AML-193 (cell line): ENCODE measurements around the gene NANS.
A peak's percentile ranks its signal among the peaks of the same experiment; 100 is the strongest.
"Not testable (repeated sequence)": the region's sequence is repeated elsewhere in the genome, so short reads cannot be mapped to it uniquely, and the experiment has no call there.

Experiments used
- DNase-seq, 2 experiments: peaks; one replicate each; lab custom pipeline; 2025; lab: John Stamatoyannopoulos, UW

NANS gene

DNA sequence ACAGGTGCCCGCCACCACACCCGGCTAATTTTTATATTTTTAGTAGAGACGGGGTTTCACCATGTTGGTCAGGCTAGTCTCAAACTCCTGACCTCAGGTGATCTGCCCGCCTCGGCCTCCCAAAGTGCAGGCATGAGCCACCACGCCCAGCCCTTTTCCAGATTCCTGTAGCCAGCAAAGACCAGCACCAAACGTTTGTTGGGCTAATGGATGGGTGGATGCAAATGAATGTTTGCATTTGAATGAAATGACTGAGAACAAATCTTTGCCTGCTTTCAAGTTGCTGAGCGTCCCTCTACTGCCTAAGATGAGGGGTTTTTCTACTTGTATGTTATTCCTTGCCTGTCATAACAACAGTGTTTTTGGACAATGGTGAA is 20.0 kb downstream of the NANS start:
- not testable (repeated sequence) for DNase-seq

- DNase-seq: no peak
Observed at GRCh38 chr9:98078895-98079294, 22.4 kb downstream of the NANS start.

DNA sequence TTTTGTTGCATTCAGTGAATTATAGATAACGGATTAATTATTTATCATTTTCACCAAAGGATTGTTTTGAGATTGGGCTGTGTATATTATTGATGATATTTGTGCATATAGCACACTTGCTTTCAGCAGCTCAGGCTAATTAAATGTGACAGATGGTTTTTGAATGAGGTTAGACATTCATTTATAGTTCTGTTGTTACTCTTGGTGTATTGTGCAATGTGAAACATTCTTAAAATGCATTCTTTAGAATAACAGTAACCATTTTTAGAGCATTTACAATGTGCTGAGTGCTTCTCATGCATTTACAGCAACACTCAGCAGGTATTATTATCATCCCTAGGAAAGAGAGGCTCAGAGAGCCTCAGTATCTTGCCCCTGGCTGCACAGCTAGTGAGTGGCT is 23.8 kb downstream of the NANS start:
- no peak for DNase-seq

DNA sequence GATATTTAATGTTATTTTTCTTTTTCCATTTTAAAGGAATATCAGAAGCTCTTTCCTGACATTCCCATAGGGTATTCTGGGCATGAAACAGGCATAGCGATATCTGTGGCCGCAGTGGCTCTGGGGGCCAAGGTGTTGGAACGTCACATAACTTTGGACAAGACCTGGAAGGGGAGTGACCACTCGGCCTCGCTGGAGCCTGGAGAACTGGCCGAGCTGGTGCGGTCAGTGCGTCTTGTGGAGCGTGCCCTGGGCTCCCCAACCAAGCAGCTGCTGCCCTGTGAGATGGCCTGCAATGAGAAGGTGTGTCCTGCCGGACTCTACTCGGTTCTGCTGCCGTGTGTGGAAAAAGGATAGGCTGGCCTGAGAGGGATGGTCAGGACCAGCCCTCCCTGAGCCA is 24.2 kb downstream of the NANS start:
- DNase-seq: no peak

DNA sequence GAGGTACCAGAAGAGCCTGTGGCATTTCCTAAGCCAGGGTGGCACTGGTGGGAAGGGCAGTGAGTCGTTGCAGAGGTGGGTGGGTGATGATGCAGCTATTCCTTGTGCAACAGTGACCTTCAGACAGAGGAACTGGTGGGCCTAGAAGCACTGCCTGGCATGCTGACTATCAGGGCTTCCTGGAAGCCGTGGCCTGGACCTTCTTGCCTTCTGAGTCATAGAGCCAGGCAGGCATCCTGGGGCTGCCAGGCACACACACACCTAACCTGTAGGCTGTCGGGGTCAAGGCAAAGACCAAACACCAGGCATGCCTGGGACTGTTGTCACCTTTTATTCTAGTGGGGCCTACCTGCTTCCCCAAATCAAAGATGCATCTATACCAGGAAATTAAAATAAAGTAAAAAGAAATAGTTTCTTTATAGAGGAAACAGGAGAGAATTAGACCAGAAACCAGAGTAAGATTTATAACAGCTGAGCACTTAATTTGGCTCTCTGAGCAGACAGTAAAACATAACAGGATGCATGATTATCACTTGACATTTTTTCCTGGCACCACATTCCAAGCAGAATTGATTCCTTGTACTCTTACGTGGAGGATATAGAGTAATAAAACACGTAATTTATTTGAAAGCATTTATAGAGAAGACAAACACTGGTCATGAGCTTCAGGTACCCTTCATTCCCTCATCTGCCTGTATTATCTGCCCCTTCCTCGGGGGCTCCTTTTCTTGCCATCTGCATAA is 25.1 kb downstream of the NANS start:
- DNase-seq: peak in 1 of 2 experiments; percentile 5

DNA sequence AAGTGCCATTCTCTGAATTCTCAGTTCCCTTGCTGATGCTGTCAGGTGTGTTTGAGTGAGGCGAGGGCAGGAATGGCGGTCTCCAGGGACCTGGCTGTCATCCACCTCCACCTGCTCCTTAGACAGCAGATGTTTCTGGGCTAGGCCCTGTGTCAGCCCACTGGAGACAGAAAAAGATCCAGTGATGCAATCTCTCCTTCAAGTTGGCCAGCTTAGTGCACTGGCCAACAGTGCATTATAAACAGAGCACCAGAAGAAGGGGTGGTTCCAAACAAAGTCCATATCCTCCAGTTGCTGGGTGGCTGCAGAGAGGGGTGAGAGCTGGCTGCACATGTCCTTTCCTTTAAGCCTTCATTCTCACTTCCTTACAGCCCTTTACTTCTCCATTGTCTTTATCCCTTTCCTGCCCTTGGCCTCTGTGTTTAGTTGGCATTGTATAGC is 26.5 kb downstream of the NANS start:
- no peak for DNase-seq

GRCh38 chr9:98083566-98084183 is 27.1 kb downstream of the NANS start:
- no peak for DNase-seq

GRCh38 chr9:98084396-98084795 is 27.9 kb downstream of the NANS start:
- DNase-seq: no peak

DNA sequence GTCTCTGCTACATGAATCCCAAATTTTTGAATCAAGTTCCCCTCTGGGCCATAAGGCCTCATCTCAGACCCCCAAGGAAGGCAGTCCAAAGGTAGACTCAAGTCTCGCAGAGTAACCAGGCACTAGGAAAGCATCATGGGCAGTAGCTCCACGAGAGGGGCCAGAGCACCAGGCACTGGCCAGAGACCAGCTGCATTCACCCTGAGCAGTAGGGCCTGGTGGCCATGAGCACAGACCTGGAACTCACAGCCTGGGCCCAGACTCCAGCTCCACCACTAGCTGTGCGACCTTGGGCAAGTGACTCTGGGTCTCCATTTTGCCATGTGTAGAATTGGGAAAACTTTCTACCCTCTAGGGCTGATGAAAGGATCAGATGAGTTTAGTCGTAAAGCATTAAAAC is 28.5 kb downstream of the NANS start:
- DNase-seq: no peak

DNA sequence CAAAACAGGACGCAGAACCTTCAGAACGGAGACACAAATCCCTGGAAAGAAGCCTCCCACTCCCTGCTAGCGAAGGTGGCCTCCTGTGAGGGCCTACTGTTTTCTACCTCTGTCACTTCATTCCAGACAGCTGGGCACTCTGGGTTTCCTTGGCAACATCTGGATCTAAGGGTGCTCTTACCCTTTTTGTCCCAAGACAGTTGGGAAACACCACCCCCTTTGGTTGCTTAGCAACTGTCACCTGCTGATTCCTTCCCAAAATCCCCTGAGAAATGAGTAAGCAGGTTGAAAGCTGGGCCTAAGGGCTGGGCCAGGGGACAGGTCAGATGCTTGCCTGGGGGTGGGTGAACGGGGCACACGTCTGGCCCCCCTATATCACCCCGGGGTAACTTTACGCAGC is 29.4 kb downstream of the NANS start:
- no peak for DNase-seq

GRCh38 chr9:98086461-98086860 is 29.9 kb downstream of the NANS start:
- DNase-seq: no peak

DNA sequence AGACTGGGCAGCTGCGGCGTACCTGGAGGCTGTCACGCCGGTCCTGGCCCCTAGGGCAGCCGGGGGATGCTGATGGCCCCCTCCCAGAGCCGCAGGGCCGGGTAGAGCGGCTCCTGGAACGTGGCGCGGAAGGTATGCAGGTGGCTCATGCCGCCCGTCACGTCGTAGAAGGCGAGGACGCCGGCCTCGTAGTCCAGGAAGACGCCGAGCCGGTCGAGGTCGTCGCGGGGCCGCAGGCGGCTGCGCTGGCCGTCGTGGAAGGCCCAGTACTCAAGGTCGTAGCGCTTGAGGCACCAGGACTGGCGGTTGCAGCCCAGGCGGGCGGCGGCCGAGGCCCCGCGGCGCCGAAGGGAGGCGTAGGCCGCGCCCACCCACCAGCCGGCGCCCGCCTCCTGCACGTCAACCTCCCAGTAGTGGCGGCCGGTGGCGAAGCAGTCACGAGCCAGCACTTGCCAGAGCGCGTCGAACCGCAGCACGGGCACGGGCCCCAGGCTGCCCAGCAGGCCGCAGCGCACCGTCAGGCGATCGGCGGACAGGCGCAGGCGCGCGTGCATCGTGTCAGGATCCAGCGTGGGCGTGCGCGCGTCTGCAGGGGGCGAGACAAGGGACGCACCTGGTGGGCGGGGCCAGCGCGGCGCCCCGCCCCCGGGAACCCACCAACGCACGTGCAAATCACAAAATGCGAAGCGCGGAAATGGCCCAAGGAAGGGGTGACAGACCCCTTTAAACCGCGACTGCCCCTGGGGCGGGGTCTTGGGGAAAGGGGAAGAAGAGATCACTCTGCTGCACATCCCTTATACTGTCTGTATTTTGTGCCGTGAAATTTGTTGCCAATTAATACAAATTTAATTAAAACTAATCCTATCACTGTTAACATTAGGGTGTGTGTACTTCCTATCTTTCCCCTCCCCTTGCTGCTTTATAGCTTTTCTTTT is 31.2 kb downstream of the NANS start:
- DNase-seq: no peak

DNA sequence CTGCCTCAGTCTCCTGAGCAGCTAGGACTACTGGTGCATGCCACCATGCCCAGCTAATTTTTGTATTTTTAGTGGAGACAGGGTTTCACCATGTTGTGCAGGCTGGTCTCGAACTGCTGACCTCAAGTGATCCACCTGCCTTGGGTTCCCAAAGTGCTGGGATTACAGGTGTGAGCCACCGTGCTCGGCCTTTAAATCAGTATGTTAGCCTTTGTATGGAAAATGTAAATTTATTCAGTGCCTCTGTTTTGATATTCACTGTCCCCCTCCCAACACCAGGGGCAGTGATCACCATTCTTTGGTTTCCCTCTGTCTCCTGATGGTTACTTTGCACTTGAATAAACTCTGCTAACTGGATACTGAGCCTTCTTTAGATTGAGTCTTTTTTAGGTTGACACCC is 34.1 kb downstream of the NANS start:
- DNase-seq: not testable (repeated sequence)

DNA sequence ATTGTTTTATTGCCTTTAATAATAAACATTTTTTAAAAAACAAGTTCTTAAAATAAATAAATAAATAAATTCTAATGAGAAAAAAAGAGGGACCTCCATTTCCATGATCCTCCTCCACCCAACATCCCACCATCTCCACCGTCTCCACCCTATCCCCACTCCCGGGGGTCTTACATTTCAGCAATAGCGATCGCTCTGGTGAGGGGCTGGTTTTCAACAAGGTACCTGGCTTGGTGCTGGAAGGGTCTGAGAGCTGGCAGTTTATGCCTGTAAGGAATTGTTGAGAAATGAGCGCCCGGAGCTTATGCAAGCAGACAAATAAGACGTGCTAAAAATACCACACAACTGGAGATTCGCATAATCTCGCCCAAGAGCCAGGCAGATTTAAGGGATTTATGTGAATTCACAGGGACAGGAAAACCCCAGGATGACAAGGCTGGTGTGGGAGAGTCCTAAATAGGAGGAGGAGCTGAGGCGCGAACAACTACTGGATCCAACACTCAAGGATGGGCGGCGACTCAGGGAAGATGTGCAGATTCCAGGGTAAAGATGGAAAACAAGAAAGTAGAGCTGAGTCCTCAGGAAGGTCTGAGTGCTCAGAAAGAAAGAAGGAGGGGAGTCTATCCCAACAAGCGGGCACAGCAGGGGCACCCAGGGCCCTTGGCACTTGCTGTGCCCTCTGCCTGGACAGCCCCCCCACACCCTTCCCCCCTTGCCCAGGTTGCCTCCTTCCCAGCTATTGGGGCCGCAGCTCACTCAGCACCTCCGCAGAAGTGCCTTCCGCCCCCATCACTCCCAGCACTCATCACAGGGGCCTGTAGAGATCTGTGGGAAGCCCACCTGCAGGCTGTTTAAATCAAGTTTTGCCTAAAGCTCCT is 35.4 kb downstream of the NANS start:
- no peak for DNase-seq

- no peak for DNase-seq
Observed at GRCh38 chr9:98092613-98092931, 36.0 kb downstream of the NANS start.

DNA sequence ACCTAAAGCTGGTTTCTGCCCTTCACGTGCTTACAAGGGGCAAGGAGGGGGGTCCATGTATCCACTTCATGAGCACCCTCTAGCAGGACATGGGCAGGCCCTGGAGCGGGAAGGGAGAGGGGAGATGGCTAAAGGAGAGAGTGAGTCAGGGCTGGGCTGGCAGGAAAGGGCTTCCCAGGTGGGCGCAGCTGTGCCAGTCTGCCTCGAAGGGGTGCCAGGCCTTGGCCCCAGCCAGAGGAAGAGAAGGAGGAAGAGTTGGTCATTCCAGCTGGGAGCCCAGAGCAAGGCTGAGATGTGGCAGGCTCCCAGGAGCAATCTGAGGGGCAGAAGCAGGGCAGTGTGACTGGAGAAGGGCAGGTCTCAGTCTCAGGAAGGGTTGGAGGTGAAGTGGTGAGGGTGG is 37.8 kb downstream of the NANS start:
- no peak for DNase-seq

DNA sequence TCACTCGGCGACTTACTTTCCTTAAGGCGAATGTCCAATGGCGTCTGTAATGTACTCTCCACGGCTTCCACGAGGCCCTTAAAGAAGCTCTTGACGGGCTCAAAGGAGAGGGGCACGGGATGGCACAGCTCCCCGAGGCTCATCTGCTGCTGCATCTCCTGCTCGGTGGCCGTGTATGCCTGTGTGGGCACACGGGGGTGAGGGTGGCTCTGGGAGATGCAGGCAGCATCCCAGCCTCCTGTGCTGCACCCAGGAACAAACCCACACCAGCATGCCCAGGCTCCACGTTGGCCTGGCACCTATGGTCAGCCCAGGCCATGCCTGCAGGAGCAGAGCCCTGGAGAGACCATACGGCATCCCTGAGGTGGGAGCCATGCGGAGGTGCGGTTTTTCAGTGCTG is 38.3 kb downstream of the NANS start:
- DNase-seq: no peak

GRCh38 chr9:98095401-98095800 is 38.9 kb downstream of the NANS start:
- no peak for DNase-seq

DNA sequence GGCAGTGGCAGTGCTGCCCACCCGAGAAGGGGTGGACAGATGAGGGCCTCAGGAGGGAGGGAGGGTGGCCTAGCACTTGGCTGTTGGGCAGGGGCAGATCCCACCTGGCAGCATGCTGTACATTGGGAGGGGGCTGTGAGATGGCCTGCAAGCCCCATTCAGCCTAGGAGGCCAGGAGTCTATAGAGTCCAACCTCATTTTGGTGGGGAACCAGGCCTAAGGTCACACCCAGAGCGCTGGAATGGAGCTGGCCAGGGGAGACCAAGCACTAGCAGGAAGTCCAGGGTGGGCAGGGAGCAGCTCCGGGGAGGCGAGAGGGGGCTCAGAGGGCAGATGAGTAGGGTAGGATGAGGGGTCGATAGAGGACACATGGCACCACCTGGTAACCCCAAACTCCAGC is 39.6 kb downstream of the NANS start:
- no peak for DNase-seq

DNA sequence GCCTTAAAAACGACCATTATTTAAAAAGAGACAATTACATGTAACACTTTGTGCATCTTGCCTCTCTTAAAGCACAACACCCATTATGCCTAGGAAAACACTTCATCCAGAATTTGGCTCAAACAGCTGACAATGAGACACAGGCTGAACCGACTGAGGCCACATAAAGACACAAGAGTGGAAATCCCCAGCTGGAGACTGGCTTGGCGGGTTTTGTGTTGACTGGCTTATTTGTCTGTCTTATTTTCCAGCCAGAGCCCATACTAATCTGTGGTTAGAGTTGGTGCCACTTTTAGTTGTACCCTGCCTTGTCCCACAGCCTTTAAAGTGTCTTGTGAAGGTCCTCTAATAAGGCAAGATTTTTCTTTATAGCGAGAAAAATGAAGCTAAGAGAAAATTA is 41.3 kb downstream of the NANS start:
- DNase-seq: no peak

DNA sequence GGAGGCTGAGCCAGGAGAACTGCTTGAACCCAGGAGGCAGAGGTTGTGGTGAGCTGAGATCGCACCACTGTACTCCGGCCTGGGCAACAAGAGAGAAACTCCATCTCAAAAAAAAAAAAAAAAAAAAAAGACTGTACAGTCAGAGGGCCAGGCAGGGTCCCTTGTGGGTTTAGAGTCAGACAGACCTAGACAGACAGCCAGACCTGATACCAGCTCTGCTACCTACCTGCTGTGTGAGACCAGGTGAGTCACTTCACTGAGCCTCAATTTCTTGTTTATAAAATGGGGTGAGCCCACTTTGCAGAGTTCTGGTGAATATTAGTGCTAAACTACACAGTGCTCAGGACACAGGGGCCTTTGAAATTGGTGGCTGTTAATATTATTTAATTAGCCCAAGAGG is 42.8 kb downstream of the NANS start:
- no peak for DNase-seq

DNA sequence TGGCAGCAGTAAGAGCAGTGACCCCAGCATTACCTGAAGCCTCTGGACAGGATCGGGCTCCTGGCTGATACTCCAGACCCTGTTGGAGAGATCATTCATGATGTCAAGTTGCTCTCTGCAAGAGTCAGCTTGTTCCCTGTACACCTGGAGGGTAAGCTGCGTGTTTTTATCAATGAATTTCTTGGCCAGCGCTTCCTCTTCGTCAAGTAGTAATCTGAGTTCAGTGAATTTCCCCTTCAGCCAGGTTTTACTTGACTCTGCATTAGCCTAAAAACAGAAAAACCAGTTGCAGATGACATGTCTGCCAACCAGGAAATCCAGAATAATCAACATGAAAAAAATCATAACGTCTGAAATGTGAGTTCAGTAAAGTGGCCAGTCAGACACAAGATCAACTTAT is 43.4 kb downstream of the NANS start:
- no peak for DNase-seq
